Fibroblast of mammary gland (primary cell): ENCODE measurements around the gene KLHL36.

Experiments used
- DNase-seq: peaks from one replicate; pipeline ENCODE4 v3.0.0-alpha.2; 2010; ENCODE audit warnings: low read depth
- H3K4me3 ChIP-seq: 2 replicates; pipeline ENCODE4 v1.5.1; 2011; ENCODE audit warnings: low read depth, mild to moderate bottlenecking, low read length, moderate library complexity; ENCODE audit not compliant: control insufficient read depth
- TF ChIP-seq, protein P1 (sequence below): conservative IDR thresholded peaks from 2 replicates; pipeline ENCODE4 v1.5.1; 2011; ENCODE audit warnings: low read depth, low read length, inconsistent platforms; ENCODE audit not compliant: control insufficient read depth, insufficient read depth

Gene KLHL36

DNA sequence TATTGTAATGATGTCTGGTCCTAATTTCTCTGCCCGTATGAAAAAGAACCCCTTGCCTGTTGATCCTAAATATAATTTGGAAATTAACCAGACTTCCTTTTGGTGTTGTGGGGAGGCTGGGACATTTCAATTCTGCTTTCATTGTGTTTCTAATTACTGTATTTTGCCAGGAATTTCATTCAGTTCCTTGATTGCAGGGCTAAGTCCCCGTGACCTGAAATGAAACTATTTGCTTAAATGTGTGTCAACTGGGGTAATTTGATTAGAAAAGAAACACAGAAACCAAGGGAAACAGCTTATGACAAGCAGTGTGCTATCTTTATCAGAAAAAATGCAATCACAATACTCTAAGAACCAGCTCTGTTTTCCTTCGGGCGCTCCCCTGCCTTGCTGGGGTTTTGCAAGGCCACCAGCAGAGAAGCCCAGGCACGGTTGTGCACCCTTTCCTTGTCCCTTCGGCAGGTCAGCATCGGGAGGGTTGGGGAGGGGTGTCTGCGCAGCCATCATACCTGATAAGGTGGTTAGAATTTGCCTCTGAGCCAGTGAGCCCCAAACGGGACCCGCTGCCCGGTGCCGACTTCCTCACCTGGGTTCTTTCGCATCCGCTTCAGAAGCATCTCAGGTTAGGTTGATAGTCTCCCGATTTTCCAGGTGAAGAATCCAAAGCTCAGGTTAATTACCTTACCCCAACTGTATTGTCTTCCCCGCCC lies 19.4 kb downstream of the KLHL36 start:
- TF ChIP-seq, protein P1, sequence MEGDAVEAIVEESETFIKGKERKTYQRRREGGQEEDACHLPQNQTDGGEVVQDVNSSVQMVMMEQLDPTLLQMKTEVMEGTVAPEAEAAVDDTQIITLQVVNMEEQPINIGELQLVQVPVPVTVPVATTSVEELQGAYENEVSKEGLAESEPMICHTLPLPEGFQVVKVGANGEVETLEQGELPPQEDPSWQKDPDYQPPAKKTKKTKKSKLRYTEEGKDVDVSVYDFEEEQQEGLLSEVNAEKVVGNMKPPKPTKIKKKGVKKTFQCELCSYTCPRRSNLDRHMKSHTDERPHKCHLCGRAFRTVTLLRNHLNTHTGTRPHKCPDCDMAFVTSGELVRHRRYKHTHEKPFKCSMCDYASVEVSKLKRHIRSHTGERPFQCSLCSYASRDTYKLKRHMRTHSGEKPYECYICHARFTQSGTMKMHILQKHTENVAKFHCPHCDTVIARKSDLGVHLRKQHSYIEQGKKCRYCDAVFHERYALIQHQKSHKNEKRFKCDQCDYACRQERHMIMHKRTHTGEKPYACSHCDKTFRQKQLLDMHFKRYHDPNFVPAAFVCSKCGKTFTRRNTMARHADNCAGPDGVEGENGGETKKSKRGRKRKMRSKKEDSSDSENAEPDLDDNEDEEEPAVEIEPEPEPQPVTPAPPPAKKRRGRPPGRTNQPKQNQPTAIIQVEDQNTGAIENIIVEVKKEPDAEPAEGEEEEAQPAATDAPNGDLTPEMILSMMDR: no peak
- DNase-seq: no peak
- no peak overlapping the region for H3K4me3 ChIP-seq

DNA sequence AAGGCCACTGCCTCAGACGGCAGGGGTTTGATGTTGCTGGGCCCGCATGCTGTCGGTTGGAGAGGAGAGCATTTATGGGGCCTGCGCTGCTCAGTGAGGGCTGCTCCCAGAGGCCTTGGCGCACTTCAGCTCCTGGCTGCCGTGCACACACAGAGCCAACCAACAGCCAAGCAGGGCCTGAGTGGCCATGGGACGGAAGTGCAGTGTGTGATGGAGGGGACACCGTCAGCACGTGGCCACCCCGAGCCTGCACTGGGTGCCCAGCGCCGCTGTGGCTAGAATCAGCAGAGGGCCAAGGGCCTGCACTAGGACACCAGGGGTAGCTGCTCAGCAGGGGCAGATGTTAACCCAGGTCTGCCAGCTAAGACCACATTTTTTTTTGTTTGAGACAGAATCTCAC lies 21.8 kb downstream of the KLHL36 start:
- no peak for DNase-seq
- no peak overlapping the region for H3K4me3 ChIP-seq
- TF ChIP-seq, protein P1: no peak

DNA sequence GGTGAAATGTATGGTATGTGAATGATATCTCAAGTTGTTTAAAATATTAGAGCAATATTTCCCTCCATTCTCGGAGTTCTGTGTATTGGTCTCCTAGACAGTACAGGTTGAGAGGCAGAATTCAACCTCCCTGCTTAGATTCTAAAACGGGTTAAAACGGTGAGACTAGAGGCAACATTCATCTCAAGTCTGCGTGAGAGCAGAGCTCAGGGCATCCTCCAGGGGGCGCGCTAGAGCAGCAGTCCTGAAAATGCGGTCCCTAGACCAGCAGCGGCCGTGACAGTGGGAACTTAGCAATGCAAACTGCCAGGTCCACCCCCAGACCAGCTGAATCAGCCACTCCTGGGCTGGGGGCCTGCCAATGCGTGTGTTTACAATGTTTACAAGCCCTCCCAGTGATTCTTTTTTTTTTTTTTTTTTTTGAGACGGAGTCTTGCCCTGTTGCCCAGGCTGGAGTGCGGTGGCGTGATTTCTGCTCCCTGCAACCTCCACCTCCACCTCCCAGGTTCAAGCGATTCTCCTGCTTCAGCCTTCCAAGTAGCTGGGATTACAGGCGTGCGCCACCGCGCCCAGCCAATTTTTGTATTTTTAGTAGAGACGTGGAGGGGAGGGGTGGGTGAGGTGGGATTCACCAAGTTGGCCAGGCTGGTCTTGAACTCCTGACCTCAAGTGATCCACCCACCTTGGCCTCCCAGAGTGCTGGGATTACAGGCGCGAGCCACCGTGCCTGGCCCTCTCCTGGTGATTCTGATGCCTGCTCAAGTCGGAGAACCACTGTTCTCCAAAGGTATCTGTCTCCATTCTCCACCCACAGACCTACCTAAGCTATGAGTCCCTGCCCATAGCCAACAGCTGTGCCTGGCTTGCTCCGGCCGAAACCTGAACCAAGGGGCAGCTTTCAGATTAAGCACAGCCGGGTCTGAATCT lies 24.2 kb downstream of the KLHL36 start:
- H3K4me3 ChIP-seq: no peak overlapping the region
- TF ChIP-seq, protein P1: peak; percentile 93
- DNase-seq: peak; percentile 75

DNA sequence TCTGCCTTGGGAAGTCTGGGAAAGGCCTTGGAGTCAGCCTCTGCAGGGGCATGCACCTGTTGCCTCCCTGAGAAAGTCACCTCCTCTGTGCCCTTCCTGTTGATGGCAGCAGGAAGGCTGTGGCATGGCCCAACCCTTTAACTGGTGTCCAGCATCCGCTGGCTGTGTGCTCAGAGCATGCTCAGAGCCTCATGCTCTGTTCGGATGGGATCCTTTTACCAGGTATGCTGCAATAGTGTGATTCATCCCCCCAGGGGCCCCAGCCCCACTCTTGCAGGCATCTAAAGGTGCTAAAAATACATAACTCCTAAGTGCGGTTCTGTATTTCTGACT lies 24.9 kb downstream of the KLHL36 start:
- TF ChIP-seq, protein P1: no peak
- no peak overlapping the region for H3K4me3 ChIP-seq
- DNase-seq: peak; percentile 39

DNA sequence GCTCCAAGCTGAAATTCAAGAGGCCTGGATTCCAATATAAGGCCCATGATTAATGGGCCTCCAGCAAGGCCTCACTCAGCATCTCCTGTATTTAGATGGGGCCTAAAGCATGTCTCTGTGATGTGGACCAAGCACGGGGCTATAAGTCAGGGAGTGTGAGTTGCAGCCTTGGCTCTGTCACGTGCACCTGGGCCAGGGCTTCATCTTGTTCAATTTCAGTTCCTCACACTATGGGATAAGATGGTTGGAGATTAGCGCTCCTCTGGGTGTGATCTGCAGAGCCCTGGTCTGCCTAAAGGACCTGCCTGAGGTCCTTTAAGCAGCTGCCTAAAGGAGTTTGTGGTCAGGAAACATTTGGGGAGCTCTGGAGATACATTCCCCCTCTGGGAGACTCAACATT lies 25.2 kb downstream of the KLHL36 start:
- H3K4me3 ChIP-seq: no peak overlapping the region
- no peak for DNase-seq
- TF ChIP-seq, protein P1: no peak

DNA sequence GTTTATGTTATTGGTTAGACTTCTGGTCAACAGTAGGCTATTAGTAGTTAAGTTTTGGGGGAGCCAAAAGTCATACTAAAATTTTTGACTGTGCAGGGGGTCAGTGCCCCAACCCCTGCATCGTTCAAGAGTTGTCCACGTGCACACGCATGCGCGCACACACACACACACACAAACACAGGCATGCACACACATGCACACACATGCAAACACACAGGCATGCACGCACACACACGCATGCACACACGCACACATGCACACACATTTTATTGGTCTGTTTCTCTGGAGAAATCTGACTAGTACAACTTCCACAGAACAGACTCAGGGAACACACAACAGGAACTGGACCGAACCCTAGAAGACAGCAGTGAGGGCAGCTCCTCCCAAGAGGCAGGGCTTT lies 27.1 kb downstream of the KLHL36 start:
- DNase-seq: no peak
- TF ChIP-seq, protein P1: no peak
- no peak overlapping the region for H3K4me3 ChIP-seq
